ENCODE data around the gene TOGARAM2.

TOGARAM2 gene

GRCh38 chr2:28989973-28990372, 8.9 kb downstream of the TOGARAM2 start:
- POLR2A ChIA-PET: no interaction called here
- no peak for DNase-seq (ENCODE audit: extremely low spot score)

GRCh38 chr2:28990445-28990844, 9.3 kb downstream of the TOGARAM2 start:
- CTCF ChIA-PET: interaction anchor here (1.5 kb wide), 1 partner anchor 31 kb away, joined by 3 read pairs; no protein-coding TSS in a partner anchor
- POLR2A ChIA-PET: no interaction called here

More at GRCh38 chr2:28989973-28990372, 8.9 kb downstream of the TOGARAM2 start:
- CTCF ChIA-PET: interaction anchor here (1.5 kb wide), 1 partner anchor 31 kb away, joined by 3 read pairs; no protein-coding TSS in a partner anchor
- no peak for TF ChIP-seq CTCF (IDR thresholded peaks at IDR 0.05; ENCODE audit: control extremely low read depth, extremely low read depth, low read depth, missing control alignments)

GRCh38 chr2:28991021-28991420, 9.9 kb downstream of the TOGARAM2 start:
- no peak for DNase-seq (ENCODE audit: extremely low spot score)
- no peak for TF ChIP-seq CTCF (IDR thresholded peaks at IDR 0.05; ENCODE audit: control extremely low read depth, extremely low read depth, low read depth, missing control alignments)
- ChIA-PET POLR2A (no interaction called here), CTCF (interaction anchor here (1.5 kb wide), 1 partner anchor 32 kb away, joined by 3 read pairs; no protein-coding TSS in a partner anchor)

More at GRCh38 chr2:28990445-28990844, 9.3 kb downstream of the TOGARAM2 start:
- DNase-seq (ENCODE audit: extremely low spot score): no peak
- no peak for TF ChIP-seq CTCF (IDR thresholded peaks at IDR 0.05; ENCODE audit: control extremely low read depth, extremely low read depth, low read depth, missing control alignments)

- no peak for DNase-seq (ENCODE audit: extremely low spot score)
- ChIA-PET POLR2A (no interaction called here), CTCF (no interaction called here)
- TF ChIP-seq CTCF (IDR thresholded peaks at IDR 0.05; ENCODE audit: control extremely low read depth, extremely low read depth, low read depth, missing control alignments): no peak
Measured at GRCh38 chr2:28991460-28991859, 10.4 kb downstream of the TOGARAM2 start.

GRCh38 chr2:28993206-28993960, 12.3 kb downstream of the TOGARAM2 start:
- ChIA-PET POLR2A (no interaction called here), CTCF (interaction anchor here (1.3 to 1.7 kb wide), 2 partner anchors 316 to 930 kb away, joined by 4 read pairs; no protein-coding TSS in a partner anchor)
- no peak for TF ChIP-seq CTCF (IDR thresholded peaks at IDR 0.05; ENCODE audit: control extremely low read depth, extremely low read depth, low read depth, missing control alignments)
- DNase-seq (ENCODE audit: extremely low spot score): no peak

- CTCF ChIA-PET: interaction anchor here (1.3 to 1.7 kb wide), 2 partner anchors 316 to 929 kb away, joined by 4 read pairs; no protein-coding TSS in a partner anchor
- no peak for TF ChIP-seq CTCF (IDR thresholded peaks at IDR 0.05; ENCODE audit: control extremely low read depth, extremely low read depth, low read depth, missing control alignments)
- POLR2A ChIA-PET: no interaction called here
- DNase-seq (ENCODE audit: extremely low spot score): no peak
Measured at GRCh38 chr2:28994074-28994473, 13.0 kb downstream of the TOGARAM2 start.
